ENCODE measurements around the gene THNSL1.

The THNSL1 gene

DNA sequence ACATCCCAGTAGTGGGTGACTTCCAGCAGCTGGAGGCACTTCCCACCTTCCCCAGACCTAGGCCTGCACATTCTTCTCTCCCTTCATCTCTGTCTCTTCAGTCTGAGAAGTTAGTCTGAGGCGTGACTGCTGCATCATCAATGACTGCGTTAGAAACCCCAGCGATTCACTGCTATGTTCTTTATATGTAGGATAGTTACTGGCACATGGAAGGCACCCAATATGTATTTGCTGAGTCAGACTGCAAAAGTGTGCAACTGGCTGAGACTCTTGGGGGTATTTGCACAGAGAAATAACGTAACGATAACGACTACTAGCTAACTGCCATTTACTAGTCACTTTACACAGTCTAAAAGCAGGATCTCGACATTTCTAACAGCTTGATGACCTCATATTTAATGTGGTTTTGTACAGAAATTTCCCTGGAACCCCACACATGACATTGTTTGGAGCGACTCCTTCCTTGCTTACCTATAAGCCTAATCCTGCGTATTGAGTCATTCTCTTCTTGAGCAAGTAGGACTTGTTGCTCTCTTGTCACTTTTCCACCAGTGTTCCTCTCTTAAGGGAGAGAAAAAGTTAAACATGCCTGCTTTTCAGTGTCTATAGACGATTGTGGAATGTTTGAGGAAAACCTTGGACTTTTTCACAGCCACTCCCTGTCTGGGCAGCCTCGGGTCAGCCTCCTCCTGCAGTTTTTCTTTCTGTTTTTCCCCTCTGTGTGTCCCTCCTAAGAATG is 45.5 kb downstream of the THNSL1 start:
- DNase-seq = no peak

DNA sequence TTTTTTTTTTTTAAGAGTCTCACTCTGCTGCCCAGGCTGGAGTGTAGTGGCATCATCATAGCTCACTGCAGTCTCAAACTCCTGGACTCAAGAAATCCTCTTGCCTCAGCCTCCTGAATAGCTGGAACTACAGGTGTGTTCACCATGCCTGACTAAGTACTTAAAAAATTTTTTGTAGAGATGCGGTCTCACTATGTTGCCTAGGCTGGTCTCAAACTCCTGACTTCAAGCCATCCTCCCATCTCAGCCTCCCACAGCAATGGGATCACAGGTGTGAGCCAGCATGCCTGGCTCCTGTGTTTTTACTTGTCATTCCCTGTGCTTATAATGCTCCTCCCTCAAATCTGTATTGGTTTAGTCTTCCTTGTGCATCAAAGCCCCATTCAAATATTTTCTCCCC is 46.7 kb downstream of the THNSL1 start:
- no peak for DNase-seq

DNA sequence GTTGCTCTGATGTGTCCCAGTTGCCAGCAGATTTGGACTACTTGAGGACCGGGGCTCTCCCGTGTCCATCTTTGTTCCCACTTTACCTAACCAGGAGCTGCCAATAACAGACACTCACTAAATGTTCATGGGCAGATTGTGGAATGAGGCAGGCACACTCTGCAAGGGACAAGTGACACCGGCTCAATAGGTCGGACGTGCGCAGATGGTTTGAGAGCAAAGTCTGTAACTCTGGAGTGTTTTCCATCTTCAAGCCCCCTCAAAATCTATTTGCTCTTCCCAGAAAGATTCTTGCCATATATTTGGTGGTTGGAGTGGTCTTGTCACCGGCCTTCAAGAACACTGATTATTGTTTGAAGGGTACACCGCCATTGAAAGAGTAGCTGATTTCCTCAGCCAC is 47.2 kb downstream of the THNSL1 start:
- no peak for DNase-seq

DNA sequence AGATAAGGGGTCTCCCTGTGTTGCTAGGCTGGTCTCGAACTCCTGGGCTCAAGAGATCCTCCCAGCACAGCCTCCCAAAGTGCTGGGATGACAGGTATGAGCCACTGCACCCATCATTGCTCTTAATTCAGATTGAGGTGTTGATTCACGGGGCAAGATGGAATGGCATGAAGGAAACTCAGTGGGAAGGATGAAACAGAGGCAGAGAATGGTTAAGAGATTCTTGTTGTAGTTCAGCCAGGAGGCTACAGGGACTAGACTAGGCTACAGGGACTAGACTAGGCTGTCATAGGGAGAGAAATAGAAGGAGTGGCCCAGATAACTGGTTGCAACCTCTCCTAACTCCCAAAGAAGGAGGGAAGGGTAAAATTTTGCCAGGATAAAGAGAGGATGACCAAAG is 48.0 kb downstream of the THNSL1 start:
- DNase-seq = no peak

DNA sequence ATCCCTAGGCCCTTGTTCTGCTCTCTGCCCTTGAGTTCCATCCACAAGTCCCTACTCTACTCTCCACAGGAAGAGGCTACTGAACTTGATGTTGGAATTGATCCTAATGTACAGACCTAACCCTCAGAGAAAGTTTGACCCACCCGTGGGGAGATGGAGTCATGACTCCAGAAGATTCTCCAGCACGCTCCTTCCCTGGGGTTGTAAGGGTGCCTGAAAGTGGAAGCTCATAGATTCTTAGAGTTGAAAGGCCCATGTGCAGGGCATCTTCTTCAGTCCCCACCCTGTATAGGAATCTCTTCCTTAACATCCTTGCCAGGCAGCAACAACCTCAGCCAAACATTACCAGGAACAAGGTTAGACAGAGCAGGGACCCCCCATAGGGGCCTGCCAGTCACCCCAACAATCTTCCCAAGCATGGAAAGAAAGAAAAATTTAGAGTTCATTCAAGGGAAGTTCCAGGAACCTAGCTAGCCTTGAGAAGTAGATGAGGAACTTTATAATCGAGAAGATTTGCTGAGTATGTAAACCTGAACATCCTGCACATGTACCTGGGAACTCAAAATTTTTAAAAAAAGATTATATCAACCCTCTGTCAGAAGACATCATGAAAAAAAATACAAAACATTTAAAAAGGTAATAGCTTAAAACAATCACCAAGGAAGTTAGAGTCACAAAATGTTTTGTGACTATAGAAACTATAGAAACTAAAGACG is 49.5 kb downstream of the THNSL1 start:
- DNase-seq = no peak

DNA sequence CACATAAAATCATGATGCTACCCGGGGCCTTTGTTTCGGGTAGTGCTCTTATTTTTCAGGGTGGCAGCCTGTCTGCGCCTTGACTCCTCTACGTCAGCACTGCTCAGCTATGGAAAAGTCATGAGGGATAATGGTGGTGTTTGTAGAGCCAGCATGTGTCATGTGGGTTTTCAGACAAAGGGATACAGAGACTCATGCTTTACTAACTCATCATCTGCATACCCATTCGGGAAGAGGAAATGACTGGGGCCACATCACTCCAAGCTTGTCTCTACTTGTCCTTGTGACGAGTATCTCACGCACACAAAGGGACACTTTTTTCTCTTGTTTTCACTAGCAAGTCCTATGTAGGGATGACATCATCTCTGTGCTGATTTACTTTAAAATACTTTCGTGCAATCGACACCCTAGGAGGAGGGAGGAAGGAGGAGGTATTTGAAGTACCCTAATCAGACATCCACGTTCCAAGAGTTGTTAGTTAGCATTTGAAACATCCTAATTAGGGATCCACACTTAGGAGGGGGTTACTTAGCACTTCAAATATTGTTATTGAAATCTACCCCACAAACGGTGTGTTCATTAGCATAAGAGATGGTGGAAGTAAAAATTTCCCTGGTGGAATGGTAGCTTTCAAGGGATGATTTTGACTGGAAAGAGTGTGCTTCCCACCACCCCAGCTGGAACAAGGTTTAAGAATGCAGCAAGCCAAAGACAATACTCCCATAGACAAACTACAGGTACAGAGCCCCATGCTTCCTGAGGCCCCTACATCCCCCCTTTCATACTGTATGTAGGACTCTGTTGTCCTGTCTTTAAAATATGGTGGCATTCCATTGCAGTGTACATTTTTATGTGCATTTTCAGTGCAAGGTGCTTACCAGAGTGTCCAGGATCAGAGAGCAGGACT is 52.0 kb downstream of the THNSL1 start:
- peak; percentile 7 for DNase-seq

DNA sequence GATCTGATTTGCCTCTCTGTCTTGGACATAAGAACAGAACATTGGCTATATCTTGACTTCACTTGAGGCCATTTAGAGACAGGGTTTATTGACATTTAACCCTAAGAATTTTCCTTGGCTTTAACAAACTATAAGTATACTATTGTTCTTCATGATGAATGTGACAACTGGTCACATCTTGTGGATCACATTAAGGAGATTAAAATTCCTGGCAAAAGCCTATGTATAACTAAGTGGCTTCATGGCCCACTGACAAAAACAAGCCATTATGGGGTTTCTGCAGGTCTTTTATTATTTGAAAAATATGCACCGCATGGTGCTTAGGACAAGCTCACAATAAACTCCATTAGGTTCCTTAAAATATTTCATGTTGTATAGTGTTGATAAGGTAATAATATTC is 54.8 kb downstream of the THNSL1 start:
- no peak for DNase-seq

DNA sequence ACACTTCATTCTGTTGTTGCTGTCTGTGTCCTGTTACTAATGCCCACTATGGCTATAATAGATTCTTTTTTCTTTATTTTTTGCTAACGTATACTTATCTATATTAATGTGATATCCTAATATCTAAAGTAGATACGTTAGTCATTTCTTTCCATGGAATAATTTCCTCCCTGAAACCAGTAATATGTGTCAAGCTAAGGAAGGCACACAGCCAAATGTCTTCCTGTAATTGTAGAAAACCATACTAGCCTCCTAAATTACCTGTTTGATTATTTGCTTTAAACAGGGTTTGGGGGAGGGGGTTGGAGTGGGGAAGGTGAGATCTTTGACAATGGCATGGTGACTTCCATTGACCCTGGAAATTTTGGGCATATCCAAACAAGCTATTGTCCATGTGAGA is 56.4 kb downstream of the THNSL1 start:
- no peak for DNase-seq

DNA sequence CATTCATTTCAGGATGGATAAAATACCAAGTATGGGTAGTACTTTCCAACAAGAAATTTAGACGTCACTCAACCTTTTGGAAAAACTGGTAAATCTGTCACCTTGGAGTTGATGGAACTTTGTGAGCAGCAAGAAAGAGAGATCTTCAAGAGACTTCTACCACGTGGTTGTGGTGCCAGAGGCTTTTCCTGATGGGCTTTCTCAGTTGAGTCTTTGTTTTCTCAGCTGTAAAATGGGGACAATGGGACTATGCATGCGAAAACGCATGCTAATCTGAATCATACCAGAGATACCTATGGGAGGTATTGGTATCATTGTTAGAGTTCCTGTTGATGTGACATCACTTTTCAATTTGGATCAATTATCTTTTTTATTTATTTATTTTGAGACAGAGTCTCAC is 59.4 kb downstream of the THNSL1 start:
- no peak for DNase-seq
